ENCODE results near the gene CAPN12. TPM values are rescaled to one million over a fixed set of nuclear protein-coding genes. Genes with fewer than 3 reads are reported as not detected.

The CAPN12 gene
- total and polyA plus RNA-seq, 2 of the 8 experiments (the other 6 are each of a cell fraction or from before 2014, with no cell fraction given), result 8.8 to 20.0 TPM

DNA sequence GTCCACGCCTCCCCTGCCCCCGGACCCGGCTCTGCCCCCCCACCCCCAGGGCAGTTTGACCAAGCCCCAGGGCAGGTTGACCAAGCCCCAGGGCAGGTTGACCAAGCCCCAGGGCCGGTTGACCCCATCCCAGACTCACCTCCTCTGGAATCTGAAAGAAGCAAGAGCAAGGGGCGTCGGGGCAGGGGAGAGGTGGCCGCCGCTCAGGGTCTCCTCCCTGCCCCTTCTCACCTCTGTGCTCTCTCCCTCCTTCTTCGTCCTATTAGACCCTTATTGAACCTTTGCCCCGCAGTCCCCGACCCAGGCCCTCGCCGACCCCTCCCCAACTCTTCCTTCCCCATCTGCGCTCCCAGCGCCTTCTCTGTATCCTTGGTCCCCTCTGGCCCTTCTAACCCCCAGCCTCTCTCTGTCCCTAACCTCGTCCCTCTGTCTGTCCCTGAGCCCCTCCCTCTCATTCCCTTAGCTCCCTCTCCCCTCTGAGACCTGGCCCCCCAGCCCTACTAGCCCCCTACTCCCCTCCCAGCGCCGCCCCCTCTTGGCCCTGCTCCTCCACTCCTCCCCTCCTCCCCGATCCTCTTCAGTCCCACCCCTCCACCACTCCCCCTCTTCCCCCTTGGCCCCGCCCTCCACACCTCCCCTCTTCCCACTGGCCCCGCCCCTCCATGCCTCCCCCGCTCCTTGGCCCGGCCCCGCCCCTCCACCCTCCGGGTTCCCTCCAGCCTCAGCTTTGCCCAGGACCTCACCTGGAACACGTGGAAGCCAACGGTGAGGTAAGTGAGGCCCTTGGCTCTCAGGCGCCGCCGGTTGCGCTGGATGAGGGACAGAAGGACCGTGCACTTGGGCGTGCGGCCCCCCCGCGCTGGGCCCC lies 7.6 kb downstream of the CAPN12 start (continued):
- peak; percentile 3 for TF ChIP-seq KDM4A (IDR thresholded peaks at IDR 0.05; ENCODE audit: low read depth, low read length, severe bottlenecking)
- TF ChIP-seq SUZ12 (IDR thresholded peaks at IDR 0.05; ENCODE audit: low read length), result no peak
- no peak for TF ChIP-seq YY1 (IDR thresholded peaks at IDR 0.05; ENCODE audit: low read depth, low read length)
- TF ChIP-seq BCL11A (IDR thresholded peaks at IDR 0.05; ENCODE audit: low read depth in 2 of 2, low read length in 2 of 2), result no peak
- no peak for TF ChIP-seq KDM5A (IDR thresholded peaks at IDR 0.05; ENCODE audit: low read length)
- no peak for TF ChIP-seq RBBP5 (IDR thresholded peaks at IDR 0.05; ENCODE audit: borderline replicate concordance, low read depth, low read length)
- TF ChIP-seq SIX5 (IDR thresholded peaks at IDR 0.05; ENCODE audit: low read depth, low read length), result no peak
- TF ChIP-seq NRF1 (IDR thresholded peaks at IDR 0.05; ENCODE audit: low read depth, low read length), result no peak
- no peak for TF ChIP-seq PHF8 (conservative IDR thresholded peaks at IDR 0.05; ENCODE audit: low read depth, low read length)
- TF ChIP-seq RFX5 (IDR thresholded peaks at IDR 0.05; ENCODE audit: borderline replicate concordance, low read depth, low read length), result no peak
- no peak for TF ChIP-seq JUN (IDR thresholded peaks at IDR 0.05; ENCODE audit: low read depth, low read length)
- TF ChIP-seq, protein P1, sequence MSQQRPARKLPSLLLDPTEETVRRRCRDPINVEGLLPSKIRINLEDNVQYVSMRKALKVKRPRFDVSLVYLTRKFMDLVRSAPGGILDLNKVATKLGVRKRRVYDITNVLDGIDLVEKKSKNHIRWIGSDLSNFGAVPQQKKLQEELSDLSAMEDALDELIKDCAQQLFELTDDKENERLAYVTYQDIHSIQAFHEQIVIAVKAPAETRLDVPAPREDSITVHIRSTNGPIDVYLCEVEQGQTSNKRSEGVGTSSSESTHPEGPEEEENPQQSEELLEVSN (IDR thresholded peaks at IDR 0.05), result peak; percentile 98
- no peak for TF ChIP-seq GABPA (IDR thresholded peaks at IDR 0.05; ENCODE audit: borderline replicate concordance, insufficient read depth, low read length)
- TF ChIP-seq POLR2AphosphoS5 (IDR thresholded peaks at IDR 0.05; ENCODE audit: low read depth, low read length), result no peak
- no peak for TF ChIP-seq RNF2 (IDR thresholded peaks at IDR 0.05; ENCODE audit: borderline replicate concordance, low read depth, low read length, missing control alignments, poor library complexity, severe bottlenecking)
- no peak for TF ChIP-seq ATF3 (IDR thresholded peaks at IDR 0.05; ENCODE audit: insufficient read depth, low read depth, low read length)
- TF ChIP-seq KDM1A (IDR thresholded peaks at IDR 0.05; ENCODE audit: borderline replicate concordance, low read length), result no peak
- no peak for TF ChIP-seq SAP30 (IDR thresholded peaks at IDR 0.05; ENCODE audit: insufficient read depth, insufficient replicate concordance, low read length)
- no peak for TF ChIP-seq RXRA (IDR thresholded peaks at IDR 0.05; ENCODE audit: insufficient read depth, low read depth, low read length)
- no peak for TF ChIP-seq CBX5 (IDR thresholded peaks at IDR 0.05; ENCODE audit: low read depth, low read length)
